HFF-Myc (cell line): ENCODE measurements around the gene FCMR.

ENCODE experiments used
- DNase-seq: peaks from one replicate; pipeline ENCODE4 v3.0.0-alpha.2; 2011; ENCODE audit warnings: low read depth; ENCODE audit errors: extremely low read depth
- H3K4me3 ChIP-seq: replicated peaks from 2 replicates; pipeline ENCODE4 v1.5.1; 2011; ENCODE audit warnings: low read depth, mild to moderate bottlenecking, control low read depth, low read length
- CTCF ChIP-seq: IDR thresholded peaks from 2 replicates; pipeline ENCODE4 v1.5.1; 2012; ENCODE audit warnings: mild to moderate bottlenecking, low read depth, low read length, control low read depth; ENCODE audit errors: missing control alignments

FCMR gene

GRCh38 chr1:206915030-206915735 lies 6.6 kb downstream of the FCMR start:
- no peak for TF ChIP-seq CTCF
- DNase-seq: no peak

DNA sequence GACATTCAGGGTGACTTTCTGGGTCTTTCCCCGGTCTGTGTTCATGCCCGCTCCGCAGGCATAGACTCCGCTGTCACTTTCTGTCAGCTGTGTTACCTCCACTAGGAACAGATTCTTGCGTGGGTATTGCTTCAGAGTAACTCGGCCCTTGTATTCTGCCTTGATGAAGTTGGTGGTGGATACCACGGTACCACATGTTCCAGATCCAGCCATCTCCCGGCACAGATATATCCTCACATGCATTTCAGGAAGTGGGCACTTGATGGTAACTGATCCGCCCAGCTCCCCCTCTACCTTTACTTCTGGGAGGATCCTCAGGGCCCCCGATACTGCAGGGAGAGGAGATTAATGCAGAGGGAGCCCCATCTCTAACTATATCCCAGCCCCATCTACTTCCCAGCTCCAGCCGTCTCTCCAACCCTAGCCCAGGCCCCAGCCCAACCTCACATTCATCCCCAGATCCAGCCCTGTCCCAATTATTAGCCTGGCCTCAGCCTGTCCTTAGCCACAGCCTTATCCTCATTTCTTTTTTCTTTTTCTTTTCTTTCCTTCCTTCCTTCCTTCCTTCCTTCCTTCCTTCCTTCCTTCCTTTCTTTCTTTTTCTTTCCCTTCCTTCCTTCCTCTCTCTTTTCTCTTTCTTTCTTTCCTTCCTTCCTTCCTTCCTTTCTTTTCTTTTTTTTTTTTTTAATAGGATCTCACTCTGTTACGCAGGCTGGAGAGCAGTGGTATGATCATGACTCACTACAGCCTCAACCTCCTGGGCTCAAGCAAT lies 7.8 kb downstream of the FCMR start:
- no peak for DNase-seq
- no peak for TF ChIP-seq CTCF
- H3K4me3 ChIP-seq: no peak overlapping the region

More at GRCh38 chr1:206915030-206915735, 6.6 kb downstream of the FCMR start:
- no peak overlapping the region for H3K4me3 ChIP-seq

DNA sequence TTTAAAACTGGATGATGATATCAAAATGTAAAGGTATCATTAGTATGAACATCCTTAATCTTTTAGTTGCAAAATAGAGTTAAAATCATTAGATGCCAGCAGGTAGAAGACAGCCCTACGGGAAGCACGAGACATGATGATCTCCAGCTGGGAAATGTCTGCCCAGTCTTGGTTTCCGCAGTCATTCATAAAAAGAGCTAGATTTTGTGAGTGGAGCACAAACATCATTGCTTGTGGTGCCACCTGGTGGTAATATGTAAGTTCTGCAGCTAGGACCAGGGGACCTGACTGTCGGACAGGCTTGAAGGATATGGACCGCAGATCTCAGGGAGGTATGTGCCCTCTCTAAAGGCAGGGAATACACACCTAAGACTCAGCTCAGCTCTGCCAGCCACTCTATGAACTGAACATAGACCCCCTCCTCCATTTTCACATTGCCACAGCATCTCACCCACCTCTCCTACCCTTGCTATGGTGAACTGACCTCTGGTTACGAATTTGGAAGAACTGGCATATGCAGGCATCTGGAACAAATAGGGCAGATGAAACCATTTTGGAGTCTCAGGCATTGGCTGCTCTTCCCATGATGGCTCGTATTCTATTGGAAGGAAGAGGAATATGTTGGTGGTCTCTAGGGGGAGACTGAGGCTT lies 9.2 kb downstream of the FCMR start:
- DNase-seq: peak; percentile 75
- H3K4me3 ChIP-seq: no peak overlapping the region
- peak; percentile 79 for TF ChIP-seq CTCF

DNA sequence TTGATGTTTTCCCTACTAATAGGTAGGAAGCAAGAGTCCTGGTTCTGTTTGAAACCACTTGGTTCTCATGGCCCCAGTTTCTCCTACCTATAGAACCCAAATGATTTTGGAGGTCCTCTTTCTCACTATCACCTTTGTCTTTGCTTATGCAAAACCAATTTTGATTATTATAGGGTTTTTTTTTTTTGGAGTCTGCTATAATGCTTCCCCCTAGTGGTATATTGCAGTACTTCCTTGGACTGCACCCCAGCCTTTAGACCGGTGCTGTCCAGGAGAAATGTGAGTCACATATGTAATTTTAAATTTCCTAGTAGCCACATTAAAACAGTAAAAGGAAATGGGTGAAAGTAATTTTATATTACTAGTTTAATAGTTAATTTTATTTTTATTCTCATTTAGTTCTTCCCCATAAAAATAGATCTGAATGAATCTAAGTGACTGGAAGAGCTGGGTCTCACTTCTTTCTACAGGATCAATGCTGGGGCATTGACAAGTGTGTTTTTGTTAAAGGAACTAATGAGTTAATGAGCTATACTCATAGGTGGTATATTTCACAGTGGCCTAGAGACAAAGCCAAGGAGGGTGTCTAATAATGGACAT lies 10.6 kb downstream of the FCMR start:
- H3K4me3 ChIP-seq: no peak overlapping the region
- no peak for DNase-seq
- peak; percentile 80 for TF ChIP-seq CTCF

DNA sequence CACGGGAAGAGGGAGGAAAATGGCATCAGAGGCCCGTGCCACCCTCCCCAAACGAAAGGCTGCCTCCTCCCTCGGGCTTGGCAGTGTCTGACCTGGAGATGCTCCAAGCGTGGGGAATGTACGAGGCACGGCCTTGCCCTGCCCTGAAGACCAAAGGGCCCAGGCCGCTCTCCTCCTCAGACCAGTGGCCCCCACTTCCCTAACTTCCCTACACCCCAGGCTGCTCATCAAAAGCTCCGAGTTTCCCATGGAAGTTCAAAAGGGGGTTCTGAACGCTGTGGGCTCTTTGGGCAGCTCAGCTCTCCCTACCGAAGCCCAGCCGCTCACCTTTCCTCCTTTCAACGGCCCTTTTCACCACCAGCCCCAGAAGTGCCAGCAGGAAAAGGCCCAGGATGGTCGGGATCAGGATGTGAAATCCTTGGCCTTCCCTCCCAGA lies 11.8 kb downstream of the FCMR start:
- peak overlapping the region; percentile 49 for H3K4me3 ChIP-seq
- no peak for DNase-seq
- TF ChIP-seq CTCF: no peak

DNA sequence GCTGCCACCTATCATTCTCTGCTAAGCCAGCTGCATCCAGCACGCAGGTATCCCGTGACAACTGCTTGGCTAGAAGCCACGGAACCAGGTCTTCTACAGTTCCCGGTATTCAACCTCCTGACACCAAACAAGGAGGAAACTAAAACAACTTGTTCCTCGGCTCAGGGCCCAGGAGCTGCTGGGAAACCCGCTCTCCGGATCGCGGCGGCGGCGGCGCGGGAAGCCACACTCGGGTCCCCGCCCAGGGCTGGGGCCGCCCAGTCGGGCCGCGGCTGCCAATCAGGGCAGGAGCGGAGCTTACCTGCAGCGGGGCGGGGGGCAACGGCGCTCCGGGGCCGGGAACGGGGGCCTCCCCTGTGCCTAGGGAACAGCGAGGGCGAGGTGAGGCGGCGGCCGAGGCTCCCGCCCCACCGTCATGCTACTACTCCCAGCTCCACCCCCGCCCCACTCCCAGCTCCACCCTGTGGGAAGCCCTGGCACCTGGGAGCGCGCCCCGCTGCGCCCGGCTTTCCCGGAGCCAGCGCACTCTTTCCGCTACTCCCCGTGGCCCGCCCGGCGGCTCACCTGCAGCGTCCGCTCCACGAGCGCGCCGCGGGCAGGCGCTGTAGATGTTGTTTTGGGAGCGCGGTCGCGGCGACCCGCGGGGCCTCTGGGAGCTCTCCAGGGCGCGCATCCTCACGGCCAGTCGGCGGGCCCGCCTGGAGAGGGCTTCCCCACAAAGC lies 12.4 kb downstream of the FCMR start:
- no peak for DNase-seq
- TF ChIP-seq CTCF: no peak
- H3K4me3 ChIP-seq: peak overlapping the region; percentile 49
